Thyroid gland (tissue), 4 donors: ENCODE results near the gene BMP6.

Source experiments
- CTCF ChIP-seq, 6 experiments: fragments of 200-600 bp in 3 of 6; fragments of 450-650 bp in 3 of 6; sonication (generic) in 3 of 6; IDR thresholded peaks; one replicate each; pipeline ENCODE4 v1.5.1; 2016 to 2019; ENCODE audit warnings: antibody characterized with exemption in 6 of 6, mild to moderate bottlenecking in 2 of 6, inconsistent platforms in 1 of 6, moderate library complexity in 1 of 6
- POLR2A ChIP-seq, 2 donors: fragments of 450-650 bp; IDR thresholded peaks; one replicate each; pipeline ENCODE4 v1.6.1; 2017; ENCODE audit warnings: antibody characterized with exemption in 2 of 2, mild to moderate bottlenecking in 2 of 2, moderate library complexity in 1 of 2

GRCh38 chr6:7906741-7907140 lies 180.8 kb downstream of the BMP6 start:
- TF ChIP-seq CTCF (IDR thresholded peaks at IDR 0.05) (no peak), POLR2A (IDR thresholded peaks at IDR 0.05) (no peak)
